CD4-positive, alpha-beta T cell treated with Interleukin-4 for 1 hour (primary cell): Measurements from ENCODE around the gene HAT1.

Experiments
- DNase-seq, 2 donors: peaks; one replicate each; pipeline ENCODE4 v3.0.0-alpha.2; 2020 to 2022

The HAT1 gene

GRCh38 chr2:171919453-171919852 is 2.8 kb upstream of the HAT1 start:
- no peak for DNase-seq

- no peak for DNase-seq
Measured at GRCh38 chr2:171921970-171922229, 361 bp upstream of the HAT1 start.

GRCh38 chr2:171923206-171923605 is 945 bp downstream of the HAT1 start:
- DNase-seq: no peak

- DNase-seq: no peak
Measured at GRCh38 chr2:171924170-171924942, 2.1 kb downstream of the HAT1 start.

- no peak for DNase-seq
Measured at GRCh38 chr2:171930385-171930784, 8.1 kb downstream of the HAT1 start.

GRCh38 chr2:171939058-171939742 is 16.9 kb downstream of the HAT1 start:
- DNase-seq: no peak

- no peak for DNase-seq
Measured at GRCh38 chr2:171939743-171940071, 17.4 kb downstream of the HAT1 start.

GRCh38 chr2:171941316-171941699 is 19.0 kb downstream of the HAT1 start:
- DNase-seq: no peak

GRCh38 chr2:171943869-171944268 is 21.6 kb downstream of the HAT1 start:
- DNase-seq: no peak

- DNase-seq: no peak
Measured at GRCh38 chr2:171952276-171952675, 30.0 kb downstream of the HAT1 start.

- no peak for DNase-seq
Measured at GRCh38 chr2:171952748-171953147, 30.5 kb downstream of the HAT1 start.

- DNase-seq: peak; percentile 14 to 24
Measured at GRCh38 chr2:171956135-171956825, 34.0 kb downstream of the HAT1 start.

- peak in 1 of 2 donors; percentile 19 for DNase-seq
Measured at GRCh38 chr2:171957061-171957460, 34.8 kb downstream of the HAT1 start.

- no peak for DNase-seq
Measured at GRCh38 chr2:171958475-171958874, 36.2 kb downstream of the HAT1 start.

GRCh38 chr2:171959998-171960397 is 37.7 kb downstream of the HAT1 start:
- DNase-seq: no peak

GRCh38 chr2:171960570-171960969 is 38.3 kb downstream of the HAT1 start:
- DNase-seq: no peak

GRCh38 chr2:171963198-171963597 is 40.9 kb downstream of the HAT1 start:
- peak in 1 of 2 donors; percentile 30 for DNase-seq

- no peak for DNase-seq
Measured at GRCh38 chr2:171964308-171964707, 42.0 kb downstream of the HAT1 start.

- DNase-seq: no peak
Measured at GRCh38 chr2:171965238-171965637, 43.0 kb downstream of the HAT1 start.

- DNase-seq: peak in 1 of 2 donors; percentile 11
Measured at GRCh38 chr2:171965661-171966060, 43.4 kb downstream of the HAT1 start.

GRCh38 chr2:171966235-171966634 is 44.0 kb downstream of the HAT1 start:
- no peak for DNase-seq

GRCh38 chr2:171966688-171967087 is 44.4 kb downstream of the HAT1 start:
- DNase-seq: no peak

GRCh38 chr2:171968509-171968908 is 46.2 kb downstream of the HAT1 start:
- DNase-seq: no peak

- DNase-seq: no peak
Measured at GRCh38 chr2:171972329-171972982, 50.2 kb downstream of the HAT1 start.
